HepG2 (cell line): ENCODE results near the gene ABHD15. TPM values are rescaled to one million over a fixed set of nuclear protein-coding genes. Genes with fewer than 3 reads are reported as not detected.

Experiments used
- BATF2 ChIP-seq: sonication (generic); formaldehyde crosslinking; IDR thresholded peaks from 2 replicates; pipeline ENCODE4 v1.8.0; 2022; ENCODE audit warnings: mild to moderate bottlenecking, missing genetic modification reagents, moderate library complexity
- ERF ChIP-seq: IDR thresholded peaks from 2 replicates; pipeline ENCODE4 v1.6.1; 2018; ENCODE audit warnings: missing biosample characterization, missing genetic modification reagents
- GMEB2 ChIP-seq: IDR thresholded peaks from 2 replicates; pipeline ENCODE4 v1.6.1; 2016; ENCODE audit warnings: missing biosample characterization, missing genetic modification reagents, low read depth
- HDAC1 ChIP-seq: sonication (generic); formaldehyde crosslinking; IDR thresholded peaks from 2 replicates; pipeline ENCODE4 v1.5.1; 2020; ENCODE audit warnings: mild to moderate bottlenecking, missing genetic modification reagents
- NFRKB ChIP-seq: fragments of 450-650 bp; IDR thresholded peaks from 2 replicates; pipeline ENCODE4 v1.6.1; 2017
- NR1H2 ChIP-seq: sonication (generic); formaldehyde crosslinking; IDR thresholded peaks from 2 replicates; pipeline ENCODE4 v1.8.1; 2022; ENCODE audit warnings: low read depth, missing genetic modification reagents, borderline replicate concordance
- PCBP1 ChIP-seq: fragments of 200-400 bp; formaldehyde crosslinking; IDR thresholded peaks from 2 replicates; pipeline ENCODE4 v1.6.1; 2017; ENCODE audit warnings: mild to moderate bottlenecking, low read depth, low read length, borderline replicate concordance
- POLR2AphosphoS5 ChIP-seq: IDR thresholded peaks from 2 replicates; pipeline ENCODE4 v1.6.1; 2012; ENCODE audit warnings: low read depth, low read length
- RARG ChIP-seq: sonication (generic); formaldehyde crosslinking; IDR thresholded peaks from 2 replicates; pipeline ENCODE4 v1.4.0; 2020; ENCODE audit warnings: low read depth, mild to moderate bottlenecking, missing genetic modification reagents
- REPIN1 ChIP-seq: sonication (generic); formaldehyde crosslinking; IDR thresholded peaks from 2 replicates; pipeline ENCODE4 v1.8.0; 2022; ENCODE audit warnings: missing genetic modification reagents, low read depth, mild to moderate bottlenecking, borderline replicate concordance
- TEAD3 ChIP-seq: optimal IDR thresholded peaks from 2 replicates; pipeline ENCODE3; 2016; ENCODE audit warnings: borderline replicate concordance
- YEATS4 ChIP-seq: sonication (generic); formaldehyde crosslinking; IDR thresholded peaks from 2 replicates; pipeline ENCODE4 v1.4.0; 2020; ENCODE audit warnings: missing genetic modification reagents, borderline replicate concordance
- ZBTB44 ChIP-seq: sonication (generic); formaldehyde crosslinking; IDR thresholded peaks from 2 replicates; pipeline ENCODE4 v1.4.0; 2020; ENCODE audit warnings: missing genetic modification reagents
- ZNF562 ChIP-seq: sonication (generic); formaldehyde crosslinking; IDR thresholded peaks from 2 replicates; pipeline ENCODE4 v1.8.0; 2022; ENCODE audit warnings: missing genetic modification reagents, borderline replicate concordance
- ZNF574 ChIP-seq: sonication (generic); formaldehyde crosslinking; IDR thresholded peaks from 2 replicates; pipeline ENCODE4 v1.4.0; 2020; ENCODE audit warnings: missing genetic modification reagents
- ZNF639 ChIP-seq: conservative IDR thresholded peaks from 2 replicates; pipeline ENCODE4 v1.6.1; 2018; ENCODE audit warnings: missing genetic modification reagents
- ZNF777 ChIP-seq: sonication (generic); formaldehyde crosslinking; IDR thresholded peaks from 2 replicates; pipeline ENCODE4 v1.4.0; 2020; ENCODE audit warnings: missing genetic modification reagents
- ZNF841 ChIP-seq: sonication (generic); formaldehyde crosslinking; IDR thresholded peaks from 2 replicates; pipeline ENCODE4 v1.8.1; 2023; ENCODE audit warnings: missing genetic modification reagents, borderline replicate concordance
- ZNF878 ChIP-seq: sonication (generic); formaldehyde crosslinking; IDR thresholded peaks from 2 replicates; pipeline ENCODE4 v1.8.1; 2023; ENCODE audit warnings: mild to moderate bottlenecking, missing genetic modification reagents, moderate library complexity
- polyA plus RNA-seq, 8 experiments: library from polyadenylated mRNA; depleted of rRNA in 3 of 8; stranded (reverse) in 7 of 8; unstranded in 1 of 8; fragments of >200 nt; fragmentation: Illumina TruSeq in 4 of 8; extraction: Trizol in 4 of 8; gene quantifications; 2 replicates each; pipeline versions ENCODE4 v1.2.1 to v1.2.3, GENCODE V29; 2011 to 2016; ENCODE audit warnings: low read depth in 4 of 8, missing spikeins in 1 of 8, mixed read lengths in 1 of 8; ENCODE audit not compliant: insufficient read depth in 1 of 8
- total RNA-seq, 5 experiments: library from RNA; depleted of rRNA; stranded (reverse); fragments of >200 nt; fragmentation: Illumina TruSeq; extraction: Trizol; gene quantifications; 2 replicates each; pipeline ENCODE4 v1.2.3, GENCODE V29; 2016; ENCODE audit warnings: low read depth in 1 of 5

Gene ABHD15
- total and polyA plus RNA-seq, 2 of the 13 experiments (the other 11 are each of a cell fraction or from before 2014, with no cell fraction given): 2.4 to 7.7 TPM

- TF ChIP-seq RARG (CRISPR knock-in tag) (no peak), ZNF841 (CRISPR knock-in tag) (no peak), ZNF639 (CRISPR knock-in tag) (no peak), GMEB2 (no peak), YEATS4 (peak; percentile 17; the same call in 1 of the 2 replicates), TEAD3 (no peak), ERF (CRISPR knock-in tag) (no peak), ZNF574 (CRISPR knock-in tag) (peak; percentile 17; the same call in 1 of the 2 replicates), REPIN1 (CRISPR knock-in tag) (peak; percentile 1; the same call in 1 of the 2 replicates), ZNF878 (CRISPR knock-in tag) (no peak), NFRKB (no peak), ZNF562 (CRISPR knock-in tag) (no peak), NR1H2 (0 out of 2 replicates have a peak, but pooled peaks have one; percentile 3), HDAC1 (peak; percentile 13; the same call in 1 of the 2 replicates), ZNF777 (peak; percentile 98), BATF2 (CRISPR knock-in tag) (peak; percentile 14; the same call in 1 of the 2 replicates), ZBTB44 (CRISPR knock-in tag) (no peak), PCBP1 (peak; percentile 22; the same call in 1 of the 2 replicates), POLR2AphosphoS5 (0 out of 2 replicates have a peak, but pooled peaks have one; percentile 23)
Measured at GRCh38 chr17:29566473-29567303, at the start of gene ABHD15 (continued).
